ENCODE results near the gene FOXG1.

FOXG1 gene

DNA sequence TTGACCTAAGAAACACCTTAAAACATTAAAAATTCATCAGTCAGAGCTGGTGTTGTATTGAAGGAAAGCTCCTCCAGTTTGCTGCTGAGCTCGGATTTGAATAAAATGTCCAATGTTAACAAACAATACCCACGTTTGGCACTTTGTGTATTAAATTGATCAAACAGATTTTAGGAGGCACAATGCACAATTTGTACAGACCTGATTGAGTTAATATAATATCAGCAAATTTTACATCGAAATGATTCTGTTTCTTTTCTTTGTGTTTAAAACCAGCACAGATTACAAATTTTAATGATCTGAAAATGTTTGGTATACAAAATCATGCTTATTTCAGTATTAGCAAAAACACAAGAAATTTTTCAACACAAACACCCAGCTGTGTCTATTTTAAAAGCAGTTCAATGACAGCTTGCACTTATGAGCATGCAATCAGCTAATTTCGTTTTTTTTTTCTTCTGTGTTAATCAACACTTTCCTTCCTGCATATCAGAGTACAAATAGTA, 2.8 kb upstream of the FOXG1 start:
- CTCF ChIA-PET = interaction anchor here (0.7 to 1.2 kb wide), 6 partner anchors 9 to 754 kb away, joined by 3 to 9 read pairs (median 4); no protein-coding TSS in a partner anchor
- POLR2A ChIA-PET = no interaction called here
- TF ChIP-seq, protein P1, sequence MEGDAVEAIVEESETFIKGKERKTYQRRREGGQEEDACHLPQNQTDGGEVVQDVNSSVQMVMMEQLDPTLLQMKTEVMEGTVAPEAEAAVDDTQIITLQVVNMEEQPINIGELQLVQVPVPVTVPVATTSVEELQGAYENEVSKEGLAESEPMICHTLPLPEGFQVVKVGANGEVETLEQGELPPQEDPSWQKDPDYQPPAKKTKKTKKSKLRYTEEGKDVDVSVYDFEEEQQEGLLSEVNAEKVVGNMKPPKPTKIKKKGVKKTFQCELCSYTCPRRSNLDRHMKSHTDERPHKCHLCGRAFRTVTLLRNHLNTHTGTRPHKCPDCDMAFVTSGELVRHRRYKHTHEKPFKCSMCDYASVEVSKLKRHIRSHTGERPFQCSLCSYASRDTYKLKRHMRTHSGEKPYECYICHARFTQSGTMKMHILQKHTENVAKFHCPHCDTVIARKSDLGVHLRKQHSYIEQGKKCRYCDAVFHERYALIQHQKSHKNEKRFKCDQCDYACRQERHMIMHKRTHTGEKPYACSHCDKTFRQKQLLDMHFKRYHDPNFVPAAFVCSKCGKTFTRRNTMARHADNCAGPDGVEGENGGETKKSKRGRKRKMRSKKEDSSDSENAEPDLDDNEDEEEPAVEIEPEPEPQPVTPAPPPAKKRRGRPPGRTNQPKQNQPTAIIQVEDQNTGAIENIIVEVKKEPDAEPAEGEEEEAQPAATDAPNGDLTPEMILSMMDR (IDR thresholded peaks at IDR 0.05; ENCODE audit: insufficient read depth, low read length, missing control alignments) = no peak
- no peak for DNase-seq (ENCODE audit: low read depth, low spot score)
- H3K4me3 ChIP-seq (ENCODE audit: low read depth, low read length) = no peak overlapping the region

DNA sequence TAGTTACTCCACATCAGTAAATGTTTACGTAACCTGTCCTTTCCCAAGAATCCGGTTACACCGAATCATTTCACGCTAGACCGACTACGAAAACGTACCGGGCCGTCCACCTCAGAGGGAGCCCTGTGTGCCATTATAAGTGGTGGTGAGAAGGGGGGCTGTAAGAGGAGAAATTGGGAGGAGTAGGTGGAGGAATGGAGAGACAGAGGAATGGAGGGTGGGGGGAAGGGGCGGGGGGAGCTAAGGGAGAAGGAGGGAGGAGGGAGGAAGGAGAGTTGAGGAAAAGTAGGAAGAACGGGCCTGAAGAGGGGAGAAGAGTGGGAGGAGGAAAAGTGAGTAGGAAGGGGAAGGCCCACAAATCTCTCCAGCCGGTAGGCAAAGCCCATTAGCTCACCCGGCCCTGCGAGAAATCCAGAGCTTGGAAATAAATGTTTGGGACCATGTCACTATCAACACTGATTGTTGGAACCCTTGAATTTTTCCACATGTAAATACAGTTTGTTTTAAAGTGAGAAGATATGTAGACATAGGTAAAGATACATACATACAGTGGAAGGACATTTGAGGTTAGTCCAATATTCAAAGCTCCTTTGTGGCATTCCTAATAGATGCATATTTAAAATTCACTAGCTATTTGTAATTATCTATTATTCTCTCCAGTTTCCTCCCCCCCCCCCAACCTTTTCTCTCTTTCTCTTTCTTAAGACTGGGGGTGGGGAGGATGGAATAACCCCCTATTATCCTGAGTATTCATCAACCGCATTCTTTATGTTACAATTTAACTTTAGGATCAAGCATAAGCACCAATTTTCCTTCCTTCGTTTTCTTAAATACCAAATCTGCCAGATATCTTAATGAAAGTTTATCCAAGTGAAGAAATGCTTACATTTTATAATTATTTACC, 2.1 kb upstream of the FOXG1 start:
- DNase-seq (ENCODE audit: low read depth, low spot score) = no peak
- POLR2A ChIA-PET = no interaction called here
- TF ChIP-seq, protein P1 (IDR thresholded peaks at IDR 0.05; ENCODE audit: insufficient read depth, low read length, missing control alignments) = no peak
- H3K4me3 ChIP-seq (ENCODE audit: low read depth, low read length) = no peak overlapping the region
- CTCF ChIA-PET = interaction anchor here (0.9 to 2.4 kb wide), 6 partner anchors 7 to 14 kb away, joined by 3 to 11 read pairs (median 6); no protein-coding TSS in a partner anchor

DNA sequence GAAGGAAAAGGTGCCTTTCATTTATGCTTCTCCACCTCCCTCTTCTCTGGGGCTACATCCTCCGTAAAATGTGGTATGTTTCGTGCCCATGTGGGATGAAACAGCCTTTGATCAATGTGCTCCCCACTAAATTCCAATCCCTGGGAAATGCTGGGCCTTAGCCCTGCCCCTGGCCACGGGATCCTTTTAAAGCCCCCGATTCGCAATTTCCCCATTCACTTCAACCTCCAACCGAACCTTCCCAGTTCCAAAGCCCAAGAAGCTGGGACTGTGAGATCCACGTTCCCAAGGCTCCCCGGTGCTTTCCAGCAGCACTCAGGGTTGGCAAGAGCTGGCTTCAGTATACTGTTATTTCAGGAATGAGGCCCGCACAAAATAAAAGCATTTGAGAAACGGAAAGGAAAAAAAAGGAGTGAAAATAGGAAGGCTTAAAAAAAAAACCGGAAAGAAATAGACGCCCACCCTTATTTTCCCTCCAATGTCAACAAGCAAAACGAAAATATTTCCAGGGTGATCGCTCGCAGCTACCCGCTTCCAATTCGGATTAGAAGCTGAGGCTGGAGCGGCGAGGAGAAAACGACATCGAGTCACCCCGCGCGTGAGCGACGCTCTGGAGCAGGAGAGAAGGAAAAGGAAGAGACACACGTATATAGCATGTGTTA, 1.3 kb upstream of the FOXG1 start:
- CTCF ChIA-PET = interaction anchor here (0.9 to 2.4 kb wide), 6 partner anchors 8 to 1450 kb away, joined by 3 to 11 read pairs (median 6); no protein-coding TSS in a partner anchor
- POLR2A ChIA-PET = no interaction called here
- no peak overlapping the region for H3K4me3 ChIP-seq (ENCODE audit: low read depth, low read length)
- no peak for DNase-seq (ENCODE audit: low read depth, low spot score)
- TF ChIP-seq, protein P1 (IDR thresholded peaks at IDR 0.05; ENCODE audit: insufficient read depth, low read length, missing control alignments) = no peak

DNA sequence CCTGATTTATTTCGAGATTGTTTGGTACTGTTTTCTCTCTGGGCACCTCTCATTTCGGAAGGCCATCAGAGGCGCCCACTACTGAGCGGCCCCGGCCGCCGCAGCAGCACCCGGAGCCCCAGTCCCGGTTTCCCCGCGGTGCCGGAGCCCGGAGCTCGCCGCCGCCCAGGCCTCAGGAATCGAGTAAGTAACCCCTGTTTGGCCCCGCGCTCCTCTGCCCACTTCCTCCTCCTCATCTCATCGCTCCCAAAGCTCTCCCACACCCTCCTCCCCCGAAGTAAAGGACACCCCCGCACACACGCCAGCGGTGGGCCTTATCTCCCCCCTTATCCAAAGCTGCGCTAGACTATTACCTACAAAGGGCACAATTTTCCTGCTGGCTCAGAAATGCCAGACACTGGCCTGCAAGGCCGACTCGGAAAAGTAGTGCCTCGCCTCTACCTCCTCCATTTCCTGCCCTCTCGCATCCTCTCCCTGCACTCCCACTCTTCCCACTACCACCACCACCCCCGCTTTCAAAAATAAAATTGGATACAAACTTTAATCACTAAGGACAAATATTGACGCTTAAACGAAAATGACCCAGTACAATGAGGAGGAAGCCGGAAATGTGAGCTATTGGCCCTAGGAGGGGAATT, 637 bp upstream of the FOXG1 start:
- ChIA-PET CTCF (interaction anchor here (1.2 to 2.4 kb wide), 4 partner anchors 9 to 1449 kb away, joined by 3 to 11 read pairs (median 7); no protein-coding TSS in a partner anchor), POLR2A (interaction anchor here (0.5 kb wide), 1 partner anchor 18 kb away, joined by 3 read pairs; no protein-coding TSS in a partner anchor)
- DNase-seq (ENCODE audit: low read depth, low spot score) = no peak
- TF ChIP-seq, protein P1 (IDR thresholded peaks at IDR 0.05; ENCODE audit: insufficient read depth, low read length, missing control alignments) = no peak
- peak overlapping the region; percentile 33 for H3K4me3 ChIP-seq (ENCODE audit: low read depth, low read length)

DNA sequence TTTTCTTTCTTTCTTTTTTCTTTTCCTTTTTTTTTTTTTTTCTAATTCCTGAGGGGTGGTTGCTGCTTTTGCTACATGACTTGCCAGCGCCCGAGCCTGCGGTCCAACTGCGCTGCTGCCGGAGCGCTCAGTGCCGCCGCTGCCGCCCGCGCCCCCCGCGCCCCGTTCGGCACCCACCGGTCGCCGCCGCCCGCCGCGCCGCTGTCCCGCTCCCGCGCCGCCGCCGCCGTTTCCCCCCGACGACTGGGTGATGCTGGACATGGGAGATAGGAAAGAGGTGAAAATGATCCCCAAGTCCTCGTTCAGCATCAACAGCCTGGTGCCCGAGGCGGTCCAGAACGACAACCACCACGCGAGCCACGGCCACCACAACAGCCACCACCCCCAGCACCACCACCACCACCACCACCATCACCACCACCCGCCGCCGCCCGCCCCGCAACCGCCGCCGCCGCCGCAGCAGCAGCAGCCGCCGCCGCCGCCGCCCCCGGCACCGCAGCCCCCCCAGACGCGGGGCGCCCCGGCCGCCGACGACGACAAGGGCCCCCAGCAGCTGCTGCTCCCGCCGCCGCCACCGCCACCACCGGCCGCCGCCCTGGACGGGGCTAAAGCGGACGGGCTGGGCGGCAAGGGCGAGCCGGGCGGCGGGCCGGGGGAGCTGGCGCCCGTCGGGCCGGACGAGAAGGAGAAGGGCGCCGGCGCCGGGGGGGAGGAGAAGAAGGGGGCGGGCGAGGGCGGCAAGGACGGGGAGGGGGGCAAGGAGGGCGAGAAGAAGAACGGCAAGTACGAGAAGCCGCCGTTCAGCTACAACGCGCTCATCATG, 654 bp downstream of the FOXG1 start:
- ChIA-PET POLR2A (no interaction called here), CTCF (no interaction called here)
- TF ChIP-seq, protein P1 (IDR thresholded peaks at IDR 0.05; ENCODE audit: insufficient read depth, low read length, missing control alignments) = no peak
- DNase-seq (ENCODE audit: low read depth, low spot score) = no peak
- peak overlapping the region; percentile 33; the same call in 1 of the 2 replicates for H3K4me3 ChIP-seq (ENCODE audit: low read depth, low read length)
